ENCODE measurements around the gene HPN. TPM values are rescaled to one million over a fixed set of nuclear protein-coding genes. Genes with fewer than 3 reads are reported as not detected.

The HPN gene
- total RNA-seq, 2 donors from 2014 or later = 2.5 to 7.2 TPM

GRCh38 chr19:35090160-35090505, 48.6 kb downstream of the HPN start:
- peaks cover 0 to 9% of the 10 kb centered on the region in 2 donors for H3K4me1 ChIP-seq
- peak overlapping the region in 1 of 2 donors; percentile 16 for H3K4me3 ChIP-seq
- H3K27ac ChIP-seq = no peak overlapping the region
- H3K27me3 ChIP-seq = no peaks in the 10 kb centered on the region
- no peaks in the 10 kb centered on the region for H3K9me3 ChIP-seq
- TF ChIP-seq CTCF (IDR thresholded peaks at IDR 0.05) = no peak
- H3K36me3 ChIP-seq = no peaks in the 10 kb centered on the region
- DNase-seq (ENCODE audit: low spot score) = no peak

- H3K9me3 ChIP-seq = no peaks in the 10 kb centered on the region
- H3K4me1 ChIP-seq = peaks cover 0 to 9% of the 10 kb centered on the region in 2 donors
- no peak overlapping the region for H3K27ac ChIP-seq
- peak overlapping the region; percentile 3 to 16 for H3K4me3 ChIP-seq
- TF ChIP-seq CTCF (IDR thresholded peaks at IDR 0.05) = peak; percentile 63 to 78
- H3K27me3 ChIP-seq = no peaks in the 10 kb centered on the region
- DNase-seq (ENCODE audit: low spot score) = no peak
- H3K36me3 ChIP-seq = no peaks in the 10 kb centered on the region
Observed at GRCh38 chr19:35090506-35091214, 49.1 kb downstream of the HPN start.

- Histone ChIP-seq H3K4me1 (peaks cover 0 to 10% of the 10 kb centered on the region in 2 donors), H3K36me3 (no peaks in the 10 kb centered on the region), H3K27ac (no peak overlapping the region), H3K4me3 (no peak overlapping the region), H3K9me3 (no peaks in the 10 kb centered on the region), H3K27me3 (no peaks in the 10 kb centered on the region)
- DNase-seq (ENCODE audit: low spot score) = no peak
- no peak for TF ChIP-seq CTCF (IDR thresholded peaks at IDR 0.05)
Observed at GRCh38 chr19:35093430-35093829, 51.9 kb downstream of the HPN start.

GRCh38 chr19:35093941-35094647, 52.6 kb downstream of the HPN start:
- no peaks in the 10 kb centered on the region for H3K27me3 ChIP-seq
- no peaks in the 10 kb centered on the region for H3K9me3 ChIP-seq
- no peak overlapping the region for H3K27ac ChIP-seq
- no peak overlapping the region for H3K4me3 ChIP-seq
- H3K36me3 ChIP-seq = no peaks in the 10 kb centered on the region
- no peak for DNase-seq (ENCODE audit: low spot score)
- TF ChIP-seq CTCF (IDR thresholded peaks at IDR 0.05) = no peak
- peaks cover 0 to 15% of the 10 kb centered on the region in 2 donors for H3K4me1 ChIP-seq

GRCh38 chr19:35094656-35095055, 53.1 kb downstream of the HPN start:
- no peaks in the 10 kb centered on the region for H3K9me3 ChIP-seq
- H3K27me3 ChIP-seq = no peaks in the 10 kb centered on the region
- peaks cover 0 to 15% of the 10 kb centered on the region in 2 donors for H3K4me1 ChIP-seq
- DNase-seq (ENCODE audit: low spot score) = no peak
- H3K27ac ChIP-seq = no peak overlapping the region
- no peak for TF ChIP-seq CTCF (IDR thresholded peaks at IDR 0.05)
- H3K36me3 ChIP-seq = no peaks in the 10 kb centered on the region
- no peak overlapping the region for H3K4me3 ChIP-seq
